ENCODE measurements around the gene IL27RA. TPM values are rescaled to one million over a fixed set of nuclear protein-coding genes. Genes with fewer than 3 reads are reported as not detected.

Gene IL27RA
- total RNA-seq, 8 experiments from 2014 or later = 1.0 to 4.5 (median 2.0) TPM

Other genes starting within 250 kb of the IL27RA start
- gene ZSWIM4, start 236.3 kb upstream of the IL27RA start, total RNA-seq = 10 to 100 TPM in 2 of 8 experiments, 1 to 10 TPM in 6; 1.2 to 14.5 (median 8.6) TPM
- 10 to 100 TPM in 1 of 8 experiments, 1 to 10 TPM in 5, not detected in 2; 1.4 to 14.9 (median 3.7) TPM for gene NANOS3, start 154.6 kb upstream of the IL27RA start, total RNA-seq
- 1 to 10 TPM in 7 of 8 experiments, under 1 TPM in 1; 0.51 to 5.2 (median 3.2) TPM for gene BRME1, start 125.6 kb upstream of the IL27RA start, total RNA-seq
- gene CC2D1A, start 125.6 kb upstream of the IL27RA start, total RNA-seq = 10 to 100 TPM in 4 of 8 experiments, 1 to 10 TPM in 4; 7.6 to 32.5 (median 10.1) TPM
- 1 to 10 TPM in 3 of 8 experiments, under 1 TPM in 5; 0.16 to 1.4 (median 0.89) TPM for gene PODNL1, start 93.3 kb upstream of the IL27RA start, total RNA-seq
- 10 to 100 TPM in 7 of 8 experiments, 1 to 10 TPM in 1; 8.4 to 46.5 (median 22.9) TPM for gene DCAF15, start 79.3 kb upstream of the IL27RA start, total RNA-seq
- 10 to 100 TPM in 4 of 8 experiments, 1 to 10 TPM in 4; 1.9 to 21.2 (median 8.7) TPM for gene RFX1, start 25.4 kb upstream of the IL27RA start, total RNA-seq
- gene RLN3, start 3.6 kb upstream of the IL27RA start, total RNA-seq = not detected
- 1 to 10 TPM in 6 of 8 experiments, under 1 TPM in 2; 0.22 to 5.3 (median 1.9) TPM for gene PALM3, start 30.3 kb downstream of the IL27RA start, total RNA-seq
- 1 to 10 TPM in 7 of 8 experiments, under 1 TPM in 1; 0.51 to 7.6 (median 2.1) TPM for gene MISP3, start 41.0 kb downstream of the IL27RA start, total RNA-seq
- 1 to 10 TPM in 2 of 8 experiments, under 1 TPM in 5, not detected in 1; 0.21 to 2.6 (median 0.46) TPM for gene C19orf67, start 54.0 kb downstream of the IL27RA start, total RNA-seq
- 10 to 100 TPM; 14.1 to 51.5 (median 39.2) TPM for gene SAMD1, start 59.0 kb downstream of the IL27RA start, total RNA-seq
- 10 to 100 TPM; 15.9 to 51.5 (median 31.9) TPM for gene PRKACA, start 86.0 kb downstream of the IL27RA start, total RNA-seq
- 10 to 100 TPM in 3 of 8 experiments, 1 to 10 TPM in 2, under 1 TPM in 3; 0.54 to 21.5 (median 1.2) TPM for gene ASF1B, start 104.8 kb downstream of the IL27RA start, total RNA-seq
- gene ADGRL1, start 174.4 kb downstream of the IL27RA start, total RNA-seq = 10 to 100 TPM; 26.8 to 40.7 (median 33.2) TPM